ENCODE measurements around the gene BRD4. TPM values are rescaled to one million over a fixed set of nuclear protein-coding genes. Genes with fewer than 3 reads are reported as not detected.
"Not testable (repeated sequence)": the region's sequence is repeated elsewhere in the genome, so short reads cannot be mapped to it uniquely, and the experiment has no call there.

Gene BRD4
- total RNA-seq, 1 donor from 2014 or later, result 9.4 TPM

- peaks cover 8 to 28% (median 21%) of the 10 kb centered on the region in 3 donors for H3K4me1 ChIP-seq (ENCODE audit: control insufficient read depth in 3 of 3, insufficient read depth in 3 of 3, low read length in 3 of 3)
Observed at GRCh38 chr19:15337202-15337601, 4.9 kb upstream of the BRD4 start.

DNA sequence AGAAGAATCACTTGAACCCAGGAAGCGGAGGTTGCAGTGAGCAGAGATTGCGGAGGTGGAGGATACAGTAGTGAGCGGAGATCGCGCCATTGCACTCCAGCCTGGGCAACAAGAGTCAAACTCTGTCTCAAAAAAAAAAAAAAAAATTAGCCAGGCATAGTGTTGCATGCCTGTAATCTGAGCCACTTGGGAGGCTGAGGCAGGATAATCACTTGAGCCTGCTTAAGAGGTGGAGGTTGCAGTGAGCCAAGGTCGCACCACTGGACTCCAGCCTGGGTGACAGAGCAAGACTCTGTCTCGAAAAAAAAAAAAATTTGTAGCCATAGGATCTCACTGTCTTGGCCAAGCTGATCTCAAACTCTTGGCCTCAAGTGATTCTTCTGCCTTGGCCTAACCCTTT, 3.7 kb upstream of the BRD4 start:
- H3K36me3 ChIP-seq (ENCODE audit: control insufficient read depth in 3 of 3, insufficient read depth in 3 of 3, low read length in 3 of 3); H3K4me3 ChIP-seq (ENCODE audit: low read length in 3 of 3); H3K9me3 ChIP-seq (ENCODE audit: control insufficient read depth in 3 of 3, low read length in 3 of 3); H3K27me3 ChIP-seq (ENCODE audit: control insufficient read depth in 3 of 3, insufficient read depth in 3 of 3, low read length in 3 of 3): not testable (repeated sequence)
- Histone ChIP-seq H3K27ac (ENCODE audit: low read depth, low read length) (peak overlapping the region; percentile 23), H3K9ac (ENCODE audit: low read depth in 1 of 3, low read length in 3 of 3) (peak overlapping the region in 1 of 3 donors; percentile 33), H3K4me1 (ENCODE audit: control insufficient read depth in 3 of 3, insufficient read depth in 3 of 3, low read length in 3 of 3) (peaks cover 10 to 28% (median 21%) of the 10 kb centered on the region in 3 donors)

More at GRCh38 chr19:15337202-15337601, 4.9 kb upstream of the BRD4 start:
- Histone ChIP-seq H3K27me3 (ENCODE audit: control insufficient read depth in 3 of 3, insufficient read depth in 3 of 3, low read length in 3 of 3) (no peaks in the 10 kb centered on the region), H3K36me3 (ENCODE audit: control insufficient read depth in 3 of 3, insufficient read depth in 3 of 3, low read length in 3 of 3) (no peaks in the 10 kb centered on the region), H3K9me3 (ENCODE audit: control insufficient read depth in 3 of 3, low read length in 3 of 3) (no peaks in the 10 kb centered on the region), H3K4me3 (ENCODE audit: low read length in 3 of 3) (no peak overlapping the region), H3K27ac (ENCODE audit: low read depth, low read length) (peak overlapping the region; percentile 23), H3K9ac (ENCODE audit: low read depth in 1 of 3, low read length in 3 of 3) (peak overlapping the region in 1 of 3 donors; percentile 59)

DNA sequence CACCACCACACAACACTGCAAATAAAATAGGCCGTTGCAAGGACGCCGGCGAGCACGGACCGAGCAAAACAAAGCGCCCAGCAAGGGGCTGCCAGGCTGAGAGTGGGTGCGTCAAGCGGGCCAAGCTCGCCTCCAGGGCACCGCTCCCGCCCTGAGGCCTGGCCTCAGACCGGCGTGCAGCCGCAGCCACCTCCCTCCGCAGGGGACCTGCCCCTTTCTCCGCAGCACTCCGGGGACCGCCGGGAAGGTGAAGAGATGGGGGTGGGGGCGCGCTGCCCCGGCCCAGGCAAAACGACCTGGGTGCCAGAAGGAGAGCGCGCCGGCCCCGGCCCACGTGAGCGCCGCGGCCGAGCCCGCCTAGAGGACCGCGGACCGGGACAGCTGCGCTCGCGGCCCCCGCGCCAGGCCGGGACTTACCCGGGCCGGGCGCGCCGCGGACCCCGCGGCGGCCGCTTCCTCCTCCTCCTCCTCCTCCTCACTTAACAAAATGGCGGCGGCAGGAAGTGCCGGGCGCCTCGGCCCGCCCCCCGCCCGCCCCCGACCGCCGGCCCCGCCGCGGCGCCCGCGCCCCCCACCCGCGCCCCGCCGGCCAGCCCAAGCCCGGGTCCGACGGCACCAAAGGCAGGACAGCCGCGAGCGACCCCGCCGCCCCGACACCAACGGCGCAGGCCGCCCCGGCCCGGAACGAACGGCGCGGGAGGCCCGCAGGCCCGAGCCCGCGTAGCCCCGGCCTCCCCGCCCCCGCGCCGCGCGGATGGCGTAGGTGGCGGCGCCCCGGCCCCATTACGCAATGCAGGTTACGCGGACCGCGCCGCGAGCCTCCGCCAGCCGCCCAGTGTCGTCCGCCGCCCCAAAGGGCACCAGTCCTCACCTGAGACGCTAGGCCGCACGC, 674 bp downstream of the BRD4 start:
- Histone ChIP-seq H3K9ac (ENCODE audit: low read depth in 1 of 3, low read length in 3 of 3) (peak overlapping the region; percentile 91 to 95 (median 94)), H3K9me3 (ENCODE audit: control insufficient read depth in 3 of 3, low read length in 3 of 3) (no peaks in the 10 kb centered on the region), H3K4me1 (ENCODE audit: control insufficient read depth in 3 of 3, insufficient read depth in 3 of 3, low read length in 3 of 3) (peaks cover 28 to 54% (median 44%) of the 10 kb centered on the region in 3 donors), H3K4me3 (ENCODE audit: low read length in 3 of 3) (peak overlapping the region; percentile 77 to 95 (median 91)), H3K27ac (ENCODE audit: low read depth, low read length) (peak overlapping the region; percentile 86), H3K27me3 (ENCODE audit: control insufficient read depth in 3 of 3, insufficient read depth in 3 of 3, low read length in 3 of 3) (no peaks in the 10 kb centered on the region), H3K36me3 (ENCODE audit: control insufficient read depth in 3 of 3, insufficient read depth in 3 of 3, low read length in 3 of 3) (no peaks in the 10 kb centered on the region)

- Histone ChIP-seq H3K27me3 (ENCODE audit: control insufficient read depth in 3 of 3, insufficient read depth in 3 of 3, low read length in 3 of 3) (no peaks in the 10 kb centered on the region), H3K4me3 (ENCODE audit: low read length in 3 of 3) (peak overlapping the region; percentile 77 to 95 (median 91)), H3K9ac (ENCODE audit: low read depth in 1 of 3, low read length in 3 of 3) (peak overlapping the region; percentile 91 to 95 (median 94)), H3K4me1 (ENCODE audit: control insufficient read depth in 3 of 3, insufficient read depth in 3 of 3, low read length in 3 of 3) (peaks cover 28 to 50% (median 46%) of the 10 kb centered on the region in 3 donors), H3K27ac (ENCODE audit: low read depth, low read length) (peak overlapping the region; percentile 86), H3K9me3 (ENCODE audit: control insufficient read depth in 3 of 3, low read length in 3 of 3) (no peaks in the 10 kb centered on the region), H3K36me3 (ENCODE audit: control insufficient read depth in 3 of 3, insufficient read depth in 3 of 3, low read length in 3 of 3) (no peaks in the 10 kb centered on the region)
Observed at GRCh38 chr19:15330801-15331418, 1.4 kb downstream of the BRD4 start.

DNA sequence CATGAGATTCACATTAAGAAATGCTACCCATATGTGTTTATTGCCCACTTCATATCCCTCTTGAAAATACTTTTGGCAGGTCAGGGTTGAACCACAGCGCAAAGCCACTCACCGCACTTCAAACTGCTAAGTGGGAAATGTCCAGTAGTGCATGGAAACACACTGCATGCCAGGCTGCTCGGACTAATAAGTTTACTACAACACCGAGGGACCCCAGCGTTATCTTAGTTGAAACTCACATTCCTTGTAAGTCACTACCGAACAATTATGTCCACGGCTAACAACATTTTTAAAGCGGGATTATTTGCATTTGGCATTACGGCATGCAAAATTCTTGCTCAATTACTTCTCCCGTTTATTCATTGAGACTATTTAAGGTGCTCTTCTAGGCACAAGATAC, 4.0 kb downstream of the BRD4 start:
- peak overlapping the region in 1 of 3 donors; percentile 23 for H3K4me3 ChIP-seq (ENCODE audit: low read length in 3 of 3)
- no peak overlapping the region for H3K9ac ChIP-seq (ENCODE audit: low read depth in 1 of 3, low read length in 3 of 3)
- H3K4me1 ChIP-seq (ENCODE audit: control insufficient read depth in 3 of 3, insufficient read depth in 3 of 3, low read length in 3 of 3), result peaks cover 45 to 65% (median 64%) of the 10 kb centered on the region in 3 donors
- no peaks in the 10 kb centered on the region for H3K9me3 ChIP-seq (ENCODE audit: control insufficient read depth in 3 of 3, low read length in 3 of 3)
- no peaks in the 10 kb centered on the region for H3K36me3 ChIP-seq (ENCODE audit: control insufficient read depth in 3 of 3, insufficient read depth in 3 of 3, low read length in 3 of 3)
- H3K27me3 ChIP-seq (ENCODE audit: control insufficient read depth in 3 of 3, insufficient read depth in 3 of 3, low read length in 3 of 3), result no peaks in the 10 kb centered on the region
- H3K27ac ChIP-seq (ENCODE audit: low read depth, low read length), result no peak overlapping the region

GRCh38 chr19:15324791-15325519, 7.4 kb downstream of the BRD4 start:
- H3K9ac ChIP-seq (ENCODE audit: low read depth in 1 of 3, low read length in 3 of 3), result peak overlapping the region in 2 of 3 donors; percentile 1 to 42
- H3K36me3 ChIP-seq (ENCODE audit: control insufficient read depth in 3 of 3, insufficient read depth in 3 of 3, low read length in 3 of 3), result no peaks in the 10 kb centered on the region
- no peaks in the 10 kb centered on the region for H3K9me3 ChIP-seq (ENCODE audit: control insufficient read depth in 3 of 3, low read length in 3 of 3)
- H3K27me3 ChIP-seq (ENCODE audit: control insufficient read depth in 3 of 3, insufficient read depth in 3 of 3, low read length in 3 of 3), result no peaks in the 10 kb centered on the region
- H3K4me3 ChIP-seq (ENCODE audit: low read length in 3 of 3), result peak overlapping the region in 2 of 3 donors; percentile 25
- peaks cover 58 to 73% (median 71%) of the 10 kb centered on the region in 3 donors for H3K4me1 ChIP-seq (ENCODE audit: control insufficient read depth in 3 of 3, insufficient read depth in 3 of 3, low read length in 3 of 3)
- peak overlapping the region; percentile 0 for H3K27ac ChIP-seq (ENCODE audit: low read depth, low read length)

DNA sequence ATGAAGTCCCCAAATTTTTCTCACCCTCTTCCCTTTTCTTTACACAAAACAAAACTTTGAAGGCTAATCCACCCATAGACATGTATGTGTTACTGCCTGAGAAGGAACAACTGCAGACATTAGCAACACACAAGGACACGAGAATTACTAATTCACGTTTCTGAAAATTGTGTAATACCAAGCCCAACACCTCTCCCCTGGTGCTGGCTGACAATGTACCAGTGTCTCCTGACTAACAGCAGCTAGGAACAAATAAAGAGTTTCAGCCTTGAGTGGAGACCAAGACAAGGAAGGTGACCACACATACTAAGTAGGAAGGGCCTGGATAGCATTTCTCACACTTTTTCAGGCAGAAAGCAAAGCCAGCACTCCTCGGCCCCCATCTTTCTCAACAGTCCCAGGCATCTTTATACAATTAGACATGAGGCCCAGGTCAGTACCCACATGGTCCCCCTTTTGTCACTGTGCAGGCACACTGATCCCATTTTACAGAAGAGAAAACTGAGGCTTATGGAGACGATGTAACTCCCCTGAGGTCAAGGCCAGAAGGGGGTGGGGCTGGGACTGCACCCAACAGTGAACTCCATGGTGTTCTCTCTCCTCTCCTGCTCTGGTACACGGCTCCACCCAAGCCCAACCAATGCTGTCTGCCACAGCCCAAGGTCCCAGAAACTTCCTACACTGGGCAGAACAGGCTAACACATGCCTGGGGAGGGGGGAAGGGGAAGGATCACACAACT, 8.7 kb downstream of the BRD4 start:
- no peaks in the 10 kb centered on the region for H3K9me3 ChIP-seq (ENCODE audit: control insufficient read depth in 3 of 3, low read length in 3 of 3)
- no peaks in the 10 kb centered on the region for H3K36me3 ChIP-seq (ENCODE audit: control insufficient read depth in 3 of 3, insufficient read depth in 3 of 3, low read length in 3 of 3)
- peaks cover 67 to 75% (median 75%) of the 10 kb centered on the region in 3 donors for H3K4me1 ChIP-seq (ENCODE audit: control insufficient read depth in 3 of 3, insufficient read depth in 3 of 3, low read length in 3 of 3)
- H3K9ac ChIP-seq (ENCODE audit: low read depth in 1 of 3, low read length in 3 of 3), result no peak overlapping the region
- H3K4me3 ChIP-seq (ENCODE audit: low read length in 3 of 3), result no peak overlapping the region
- peak overlapping the region; percentile 22 for H3K27ac ChIP-seq (ENCODE audit: low read depth, low read length)
- H3K27me3 ChIP-seq (ENCODE audit: control insufficient read depth in 3 of 3, insufficient read depth in 3 of 3, low read length in 3 of 3), result no peaks in the 10 kb centered on the region

DNA sequence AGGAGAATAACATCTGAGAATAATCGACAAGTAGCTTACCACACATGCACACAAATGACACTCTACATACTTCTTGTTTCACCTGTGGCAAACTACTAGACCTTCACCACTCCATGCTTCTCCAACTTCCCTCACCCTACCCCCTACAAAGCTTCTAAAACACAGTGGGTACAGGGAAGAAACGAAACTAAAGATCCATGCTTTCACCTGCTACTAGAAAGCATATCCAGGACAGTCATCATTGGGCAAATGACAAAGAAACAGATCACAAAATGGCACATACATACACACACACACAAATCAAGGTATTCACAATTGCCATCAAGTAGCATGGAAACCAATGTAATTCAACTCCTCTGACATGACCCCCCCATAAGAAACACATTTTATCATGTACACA, 10.6 kb downstream of the BRD4 start:
- Histone ChIP-seq H3K27ac (ENCODE audit: low read depth, low read length) (no peak overlapping the region), H3K9ac (ENCODE audit: low read depth in 1 of 3, low read length in 3 of 3) (no peak overlapping the region), H3K36me3 (ENCODE audit: control insufficient read depth in 3 of 3, insufficient read depth in 3 of 3, low read length in 3 of 3) (no peaks in the 10 kb centered on the region), H3K27me3 (ENCODE audit: control insufficient read depth in 3 of 3, insufficient read depth in 3 of 3, low read length in 3 of 3) (no peaks in the 10 kb centered on the region), H3K4me1 (ENCODE audit: control insufficient read depth in 3 of 3, insufficient read depth in 3 of 3, low read length in 3 of 3) (peaks cover 80 to 82% (median 80%) of the 10 kb centered on the region in 3 donors), H3K4me3 (ENCODE audit: low read length in 3 of 3) (no peak overlapping the region), H3K9me3 (ENCODE audit: control insufficient read depth in 3 of 3, low read length in 3 of 3) (no peaks in the 10 kb centered on the region)

GRCh38 chr19:15320116-15320515, 12.2 kb downstream of the BRD4 start:
- Histone ChIP-seq H3K9ac (ENCODE audit: low read depth in 1 of 3, low read length in 3 of 3) (no peak overlapping the region), H3K27ac (ENCODE audit: low read depth, low read length) (peak overlapping the region; percentile 46), H3K27me3 (ENCODE audit: control insufficient read depth in 3 of 3, insufficient read depth in 3 of 3, low read length in 3 of 3) (no peaks in the 10 kb centered on the region), H3K4me3 (ENCODE audit: low read length in 3 of 3) (no peak overlapping the region), H3K4me1 (ENCODE audit: control insufficient read depth in 3 of 3, insufficient read depth in 3 of 3, low read length in 3 of 3) (peaks cover 77 to 83% (median 80%) of the 10 kb centered on the region in 3 donors), H3K9me3 (ENCODE audit: control insufficient read depth in 3 of 3, low read length in 3 of 3) (no peaks in the 10 kb centered on the region), H3K36me3 (ENCODE audit: control insufficient read depth in 3 of 3, insufficient read depth in 3 of 3, low read length in 3 of 3) (no peaks in the 10 kb centered on the region)
